DOHH2 (cell line): ENCODE measurements around the gene GSG1L.

Source experiments
- H3F3A ChIP-seq: fragments of 200-600 bp; sonication (generic), shearing (Covaris generic); 2 replicates; pipeline ENCODE4 v1.6.0; 2016; ENCODE audit warnings: antibody characterized with exemption, mild to moderate bottlenecking; ENCODE audit not compliant: control insufficient read depth, insufficient read depth
- H3K27ac ChIP-seq: fragments of 200-600 bp; sonication (generic); 2 replicates; pipeline ENCODE4 v1.5.1; 2014; ENCODE audit warnings: low read depth, mild to moderate bottlenecking, low read length, moderate library complexity
- H3K27me3 ChIP-seq: fragments of 200-600 bp; sonication (generic); 2 replicates; pipeline ENCODE4 v1.6.1; 2014; ENCODE audit warnings: mild to moderate bottlenecking, low read length, mixed read lengths; ENCODE audit not compliant: control insufficient read depth
- H3K36me3 ChIP-seq: fragments of 200-600 bp; sonication (generic); 2 replicates; pipeline ENCODE4 v1.6.1; 2014; ENCODE audit warnings: mild to moderate bottlenecking, low read length, moderate library complexity, mixed read lengths; ENCODE audit not compliant: control insufficient read depth
- H3K4me1 ChIP-seq: fragments of 200-600 bp; sonication (generic); 2 replicates; pipeline ENCODE4 v1.6.1; 2014; ENCODE audit warnings: mild to moderate bottlenecking, low read length, mixed read lengths; ENCODE audit not compliant: control insufficient read depth
- H3K4me2 ChIP-seq: fragments of 200-600 bp; sonication (generic); 2 replicates; pipeline ENCODE4 v1.6.0; 2014; ENCODE audit warnings: mild to moderate bottlenecking, low read length, moderate library complexity
- H3K4me3 ChIP-seq: fragments of 200-600 bp; sonication (generic); 2 replicates; pipeline ENCODE4 v1.5.1; 2014; ENCODE audit warnings: mild to moderate bottlenecking, low read length, mixed read lengths
- H3K79me2 ChIP-seq: fragments of 200-600 bp; sonication (generic); 2 replicates; pipeline ENCODE4 v1.6.1; 2014; ENCODE audit warnings: mild to moderate bottlenecking, low read length, mixed read lengths; ENCODE audit not compliant: control insufficient read depth
- H3K9me2 ChIP-seq: fragments of 200-600 bp; sonication (generic); replicated peaks from 2 replicates; pipeline ENCODE4 v1.6.1; 2014; ENCODE audit warnings: mild to moderate bottlenecking, low read length, mixed read lengths; ENCODE audit not compliant: control insufficient read depth
- H3K9me3 ChIP-seq: fragments of 200-600 bp; sonication (generic); 2 replicates; pipeline ENCODE4 v1.6.1; 2014; ENCODE audit warnings: antibody characterized with exemption, low read length, mixed read lengths; ENCODE audit not compliant: control insufficient read depth, insufficient read depth
- H4K20me1 ChIP-seq: fragments of 200-600 bp; sonication (generic); 2 replicates; pipeline ENCODE4 v1.6.0; 2014; ENCODE audit warnings: low read depth, mild to moderate bottlenecking, antibody characterized with exemption, low read length, moderate library complexity; ENCODE audit not compliant: control insufficient read depth, insufficient read depth
- CTCF ChIP-seq: fragments of 200-600 bp; sonication (generic); IDR thresholded peaks from one replicate; pipeline ENCODE4 v1.5.1; 2014; ENCODE audit warnings: antibody characterized with exemption, mild to moderate bottlenecking, low read depth, low read length; ENCODE audit not compliant: poor library complexity, severe bottlenecking
- EZH2phosphoT487 ChIP-seq: fragments of 200-600 bp; sonication (generic); IDR thresholded peaks from 2 replicates; pipeline ENCODE4 v1.6.1; 2017; ENCODE audit warnings: borderline replicate concordance, mild to moderate bottlenecking, antibody characterized with exemption, low read length, moderate library complexity, mixed read lengths

GSG1L gene

GRCh38 chr16:27764427-27764826 lies 299.1 kb downstream of the GSG1L start:
- no peaks in the 10 kb centered on the region for H3K9me3 ChIP-seq
- no peaks in the 10 kb centered on the region for H3K4me1 ChIP-seq
- no peaks in the 10 kb centered on the region for H3F3A ChIP-seq
- no peak overlapping the region for H3K27ac ChIP-seq
- no peaks in the 10 kb centered on the region for H3K9me2 ChIP-seq
- H3K4me3 ChIP-seq: no peak overlapping the region
- no peaks in the 10 kb centered on the region for H3K79me2 ChIP-seq
- no peaks in the 10 kb centered on the region for H3K27me3 ChIP-seq
- H3K4me2 ChIP-seq: no peak overlapping the region
- no peaks in the 10 kb centered on the region for H3K36me3 ChIP-seq
- no peaks in the 10 kb centered on the region for H4K20me1 ChIP-seq
- TF ChIP-seq EZH2phosphoT487 (no peak), CTCF (no peak)

GRCh38 chr16:27762441-27762840 lies 301.1 kb downstream of the GSG1L start:
- Histone ChIP-seq H3K36me3 (no peaks in the 10 kb centered on the region), H3K9me3 (no peaks in the 10 kb centered on the region), H3K4me2 (no peak overlapping the region), H3K4me1 (no peaks in the 10 kb centered on the region), H4K20me1 (no peaks in the 10 kb centered on the region), H3K27me3 (no peaks in the 10 kb centered on the region), H3K9me2 (no peaks in the 10 kb centered on the region), H3K27ac (no peak overlapping the region), H3K79me2 (no peaks in the 10 kb centered on the region), H3F3A (no peaks in the 10 kb centered on the region), H3K4me3 (no peak overlapping the region)
- TF ChIP-seq EZH2phosphoT487 (no peak), CTCF (no peak)

GRCh38 chr16:27761816-27762215 lies 301.7 kb downstream of the GSG1L start:
- Histone ChIP-seq H3K4me3 (no peak overlapping the region), H3K9me3 (no peaks in the 10 kb centered on the region), H3K27me3 (no peaks in the 10 kb centered on the region), H3K4me1 (no peaks in the 10 kb centered on the region), H3K9me2 (no peaks in the 10 kb centered on the region), H3K36me3 (no peaks in the 10 kb centered on the region), H3K4me2 (no peak overlapping the region), H3F3A (no peaks in the 10 kb centered on the region), H4K20me1 (no peaks in the 10 kb centered on the region), H3K27ac (no peak overlapping the region), H3K79me2 (no peaks in the 10 kb centered on the region)
- TF ChIP-seq EZH2phosphoT487 (no peak), CTCF (no peak)

GRCh38 chr16:27760789-27761176 lies 302.7 kb downstream of the GSG1L start:
- no peaks in the 10 kb centered on the region for H4K20me1 ChIP-seq
- H3K9me2 ChIP-seq: no peaks in the 10 kb centered on the region
- no peaks in the 10 kb centered on the region for H3K4me1 ChIP-seq
- no peak overlapping the region for H3K4me2 ChIP-seq
- no peaks in the 10 kb centered on the region for H3F3A ChIP-seq
- H3K36me3 ChIP-seq: no peaks in the 10 kb centered on the region
- TF ChIP-seq CTCF: no peak
- no peak for TF ChIP-seq EZH2phosphoT487
- H3K27me3 ChIP-seq: no peaks in the 10 kb centered on the region
- H3K9me3 ChIP-seq: no peaks in the 10 kb centered on the region
- no peak overlapping the region for H3K4me3 ChIP-seq
- no peaks in the 10 kb centered on the region for H3K79me2 ChIP-seq
- H3K27ac ChIP-seq: no peak overlapping the region
